ENCODE measurements around the gene GPR180.
"Not testable (repeated sequence)": the region's sequence is repeated elsewhere in the genome, so short reads cannot be mapped to it uniquely, and the experiment has no call there.

DNA sequence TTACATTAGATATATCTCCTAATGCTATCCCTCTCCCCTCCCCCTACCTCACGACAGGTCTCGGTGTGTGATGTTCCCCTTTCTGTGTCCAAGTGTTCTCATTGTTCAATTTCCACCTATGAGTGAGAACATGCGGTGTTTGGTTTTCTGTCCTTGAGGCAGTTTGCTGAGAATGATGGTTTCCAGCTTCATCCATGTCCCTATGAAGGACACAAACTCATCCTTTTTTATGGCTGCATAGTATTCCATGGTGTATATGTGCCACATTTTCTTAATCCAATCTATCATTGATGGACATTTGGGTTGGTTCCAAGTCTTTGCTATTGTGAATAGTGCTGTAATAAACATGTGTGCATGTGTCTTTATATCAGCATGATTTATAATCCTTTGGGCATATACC, 36.0 kb downstream of the GPR180 start:
- TF ChIP-seq, protein P1, sequence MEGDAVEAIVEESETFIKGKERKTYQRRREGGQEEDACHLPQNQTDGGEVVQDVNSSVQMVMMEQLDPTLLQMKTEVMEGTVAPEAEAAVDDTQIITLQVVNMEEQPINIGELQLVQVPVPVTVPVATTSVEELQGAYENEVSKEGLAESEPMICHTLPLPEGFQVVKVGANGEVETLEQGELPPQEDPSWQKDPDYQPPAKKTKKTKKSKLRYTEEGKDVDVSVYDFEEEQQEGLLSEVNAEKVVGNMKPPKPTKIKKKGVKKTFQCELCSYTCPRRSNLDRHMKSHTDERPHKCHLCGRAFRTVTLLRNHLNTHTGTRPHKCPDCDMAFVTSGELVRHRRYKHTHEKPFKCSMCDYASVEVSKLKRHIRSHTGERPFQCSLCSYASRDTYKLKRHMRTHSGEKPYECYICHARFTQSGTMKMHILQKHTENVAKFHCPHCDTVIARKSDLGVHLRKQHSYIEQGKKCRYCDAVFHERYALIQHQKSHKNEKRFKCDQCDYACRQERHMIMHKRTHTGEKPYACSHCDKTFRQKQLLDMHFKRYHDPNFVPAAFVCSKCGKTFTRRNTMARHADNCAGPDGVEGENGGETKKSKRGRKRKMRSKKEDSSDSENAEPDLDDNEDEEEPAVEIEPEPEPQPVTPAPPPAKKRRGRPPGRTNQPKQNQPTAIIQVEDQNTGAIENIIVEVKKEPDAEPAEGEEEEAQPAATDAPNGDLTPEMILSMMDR (conservative IDR thresholded peaks at IDR 0.05; ENCODE audit: low read depth, low read length): not testable (repeated sequence)
- not testable (repeated sequence) for TF ChIP-seq EZH2 (IDR thresholded peaks at IDR 0.05; ENCODE audit: borderline replicate concordance, low read depth, low read length, poor library complexity, severe bottlenecking)

All from A673 (cell line).